ENCODE data around the gene SZRD1.

SZRD1 gene

GRCh38 chr1:16393570-16394521, 26.8 kb downstream of the SZRD1 start:
- Histone ChIP-seq H3K14ac (ENCODE audit: low read length in 2 of 2) (no peak overlapping the region), H3K4me1 (ENCODE audit: control insufficient read depth, insufficient read depth, low read depth, low read length) (peaks cover 36% of the 10 kb centered on the region), H3K4me2 (ENCODE audit: low read length, poor library complexity, severe bottlenecking) (no peak overlapping the region), H3K9ac (ENCODE audit: low read length) (peak overlapping the region; percentile 0), H3K9me3 (ENCODE audit: control insufficient read depth, low read length) (no peaks in the 10 kb centered on the region), H3K36me3 (ENCODE audit: control insufficient read depth in 1 of 2, insufficient read depth in 2 of 2, low read depth in 1 of 2, low read length in 2 of 2) (peaks cover 43 to 59% of the 10 kb centered on the region in 2 experiments), H3K4ac (ENCODE audit: low read depth in 1 of 2, low read length in 2 of 2) (no peak overlapping the region), H3K23ac (ENCODE audit: low read length in 2 of 2) (no peak overlapping the region), H4K91ac (ENCODE audit: low read length) (no peak overlapping the region), H2BK15ac (ENCODE audit: low read depth, poor library complexity, severe bottlenecking) (no peak overlapping the region), H2AFZ (ENCODE audit: low read depth, low read length) (no peak overlapping the region), H2BK120ac (ENCODE audit: low read depth, low read length) (no peak overlapping the region), H3K18ac (ENCODE audit: low read depth in 1 of 2, low read length in 2 of 2) (no peak overlapping the region), H3K4me3 (ENCODE audit: insufficient read depth in 1 of 2, low read depth in 1 of 2, low read length in 2 of 2) (no peak overlapping the region), H3K27me3 (ENCODE audit: control insufficient read depth in 1 of 2, insufficient read depth in 1 of 2, low read length in 2 of 2) (no peaks in the 10 kb centered on the region), H2AK5ac (ENCODE audit: low read length, severe bottlenecking) (no peak overlapping the region), H3K27ac (ENCODE audit: low read length, poor library complexity, severe bottlenecking) (no peak overlapping the region), H3K79me1 (replicated peaks; ENCODE audit: low read length, poor library complexity, severe bottlenecking) (peaks cover 29% of the 10 kb centered on the region), H2BK5ac (ENCODE audit: low read depth, low read length, poor library complexity, severe bottlenecking) (no peak overlapping the region), H4K8ac (ENCODE audit: low read length) (peak overlapping the region; percentile 5), H2BK12ac (ENCODE audit: low read length in 2 of 2) (no peak overlapping the region)
- 96% methylated on average over 8 of the region's 10 CpGs for WGBS
- DNase-seq, result no peak

- no peak overlapping the region for H3K4me2 ChIP-seq (ENCODE audit: low read length, poor library complexity, severe bottlenecking)
- H3K4me3 ChIP-seq (ENCODE audit: insufficient read depth in 1 of 2, low read depth in 1 of 2, low read length in 2 of 2), result no peak overlapping the region
- H2AK5ac ChIP-seq (ENCODE audit: low read length, severe bottlenecking), result no peak overlapping the region
- no peaks in the 10 kb centered on the region for H3K9me3 ChIP-seq (ENCODE audit: control insufficient read depth, low read length)
- H2BK15ac ChIP-seq (ENCODE audit: low read depth, poor library complexity, severe bottlenecking), result no peak overlapping the region
- no peak overlapping the region for H2BK5ac ChIP-seq (ENCODE audit: low read depth, low read length, poor library complexity, severe bottlenecking)
- H4K91ac ChIP-seq (ENCODE audit: low read length), result no peak overlapping the region
- peak overlapping the region in 1 of 2 experiments; percentile 30 for H3K18ac ChIP-seq (ENCODE audit: low read depth in 1 of 2, low read length in 2 of 2)
- no peak overlapping the region for H3K14ac ChIP-seq (ENCODE audit: low read length in 2 of 2)
- no peak overlapping the region for H2BK12ac ChIP-seq (ENCODE audit: low read length in 2 of 2)
- DNase-seq, result no peak
- H4K8ac ChIP-seq (ENCODE audit: low read length), result peak overlapping the region; percentile 10
- no peak overlapping the region for H3K27ac ChIP-seq (ENCODE audit: low read length, poor library complexity, severe bottlenecking)
- no peak overlapping the region for H2AFZ ChIP-seq (ENCODE audit: low read depth, low read length)
- no peaks in the 10 kb centered on the region for H3K27me3 ChIP-seq (ENCODE audit: control insufficient read depth in 1 of 2, insufficient read depth in 1 of 2, low read length in 2 of 2)
- H3K4me1 ChIP-seq (ENCODE audit: control insufficient read depth, insufficient read depth, low read depth, low read length), result peaks cover 36% of the 10 kb centered on the region
- WGBS, result 97% methylated on average over 11 of the region's 13 CpGs
- H3K9ac ChIP-seq (ENCODE audit: low read length), result no peak overlapping the region
- peaks cover 53 to 69% of the 10 kb centered on the region in 2 experiments for H3K36me3 ChIP-seq (ENCODE audit: control insufficient read depth in 1 of 2, insufficient read depth in 2 of 2, low read depth in 1 of 2, low read length in 2 of 2)
- H3K23ac ChIP-seq (ENCODE audit: low read length in 2 of 2), result no peak overlapping the region
- no peak overlapping the region for H3K4ac ChIP-seq (ENCODE audit: low read depth in 1 of 2, low read length in 2 of 2)
- no peak overlapping the region for H2BK120ac ChIP-seq (ENCODE audit: low read depth, low read length)
- peaks cover 37% of the 10 kb centered on the region for H3K79me1 ChIP-seq (replicated peaks; ENCODE audit: low read length, poor library complexity, severe bottlenecking)
Observed at GRCh38 chr1:16394977-16395376, 27.9 kb downstream of the SZRD1 start.

GRCh38 chr1:16396591-16396990, 29.5 kb downstream of the SZRD1 start:
- no peaks in the 10 kb centered on the region for H3K27me3 ChIP-seq (ENCODE audit: control insufficient read depth in 1 of 2, insufficient read depth in 1 of 2, low read length in 2 of 2)
- 88% methylated on average over 7 of the region's 7 CpGs for WGBS

GRCh38 chr1:16397120-16397519, 30.1 kb downstream of the SZRD1 start:
- DNase-seq, result no peak
- H3K27me3 ChIP-seq (ENCODE audit: control insufficient read depth in 1 of 2, insufficient read depth in 1 of 2, low read length in 2 of 2), result no peaks in the 10 kb centered on the region
- H3K4me2 ChIP-seq (ENCODE audit: low read length, poor library complexity, severe bottlenecking), result no peak overlapping the region
- no peak overlapping the region for H4K91ac ChIP-seq (ENCODE audit: low read length)
- H3K9me3 ChIP-seq (ENCODE audit: control insufficient read depth, low read length), result no peaks in the 10 kb centered on the region
- H3K9ac ChIP-seq (ENCODE audit: low read length), result peak overlapping the region; percentile 44
- H2BK15ac ChIP-seq (ENCODE audit: low read depth, poor library complexity, severe bottlenecking), result peak overlapping the region; percentile 9
- H2BK120ac ChIP-seq (ENCODE audit: low read depth, low read length), result no peak overlapping the region
- H3K18ac ChIP-seq (ENCODE audit: low read depth in 1 of 2, low read length in 2 of 2), result peak overlapping the region in 1 of 2 experiments; percentile 59
- no peak overlapping the region for H2AFZ ChIP-seq (ENCODE audit: low read depth, low read length)
- no peak overlapping the region for H4K8ac ChIP-seq (ENCODE audit: low read length)
- H2BK12ac ChIP-seq (ENCODE audit: low read length in 2 of 2), result peak overlapping the region in 1 of 2 experiments; percentile 55
- WGBS, result 88% methylated on average over 5 of the region's 5 CpGs
- no peak overlapping the region for H3K23ac ChIP-seq (ENCODE audit: low read length in 2 of 2)
- no peak overlapping the region for H3K27ac ChIP-seq (ENCODE audit: low read length, poor library complexity, severe bottlenecking)
- peaks cover 27% of the 10 kb centered on the region for H3K4me1 ChIP-seq (ENCODE audit: control insufficient read depth, insufficient read depth, low read depth, low read length)
- H2BK5ac ChIP-seq (ENCODE audit: low read depth, low read length, poor library complexity, severe bottlenecking), result no peak overlapping the region
- H3K79me1 ChIP-seq (replicated peaks; ENCODE audit: low read length, poor library complexity, severe bottlenecking), result peaks cover 41% of the 10 kb centered on the region
- peak overlapping the region in 1 of 2 experiments; percentile 34 for H3K4me3 ChIP-seq (ENCODE audit: insufficient read depth in 1 of 2, low read depth in 1 of 2, low read length in 2 of 2)
- no peak overlapping the region for H3K4ac ChIP-seq (ENCODE audit: low read depth in 1 of 2, low read length in 2 of 2)
- peaks cover 60 to 76% of the 10 kb centered on the region in 2 experiments for H3K36me3 ChIP-seq (ENCODE audit: control insufficient read depth in 1 of 2, insufficient read depth in 2 of 2, low read depth in 1 of 2, low read length in 2 of 2)
- H3K14ac ChIP-seq (ENCODE audit: low read length in 2 of 2), result no peak overlapping the region
- H2AK5ac ChIP-seq (ENCODE audit: low read length, severe bottlenecking), result no peak overlapping the region

More at GRCh38 chr1:16396591-16396990, 29.5 kb downstream of the SZRD1 start:
- peaks cover 31% of the 10 kb centered on the region for H3K4me1 ChIP-seq (ENCODE audit: control insufficient read depth, insufficient read depth, low read depth, low read length)
- H3K27ac ChIP-seq (ENCODE audit: low read length, poor library complexity, severe bottlenecking), result no peak overlapping the region
- no peak overlapping the region for H2BK15ac ChIP-seq (ENCODE audit: low read depth, poor library complexity, severe bottlenecking)
- DNase-seq, result peak; percentile 35
- H2BK12ac ChIP-seq (ENCODE audit: low read length in 2 of 2), result no peak overlapping the region
- H2BK120ac ChIP-seq (ENCODE audit: low read depth, low read length), result no peak overlapping the region
- peak overlapping the region; percentile 0 for H4K8ac ChIP-seq (ENCODE audit: low read length)
- H3K23ac ChIP-seq (ENCODE audit: low read length in 2 of 2), result no peak overlapping the region
- no peaks in the 10 kb centered on the region for H3K9me3 ChIP-seq (ENCODE audit: control insufficient read depth, low read length)
- peaks cover 41% of the 10 kb centered on the region for H3K79me1 ChIP-seq (replicated peaks; ENCODE audit: low read length, poor library complexity, severe bottlenecking)
- H3K4me3 ChIP-seq (ENCODE audit: insufficient read depth in 1 of 2, low read depth in 1 of 2, low read length in 2 of 2), result peak overlapping the region in 1 of 2 experiments; percentile 34
- H3K18ac ChIP-seq (ENCODE audit: low read depth in 1 of 2, low read length in 2 of 2), result no peak overlapping the region
- no peak overlapping the region for H3K4me2 ChIP-seq (ENCODE audit: low read length, poor library complexity, severe bottlenecking)
- no peak overlapping the region for H2AFZ ChIP-seq (ENCODE audit: low read depth, low read length)
- H3K4ac ChIP-seq (ENCODE audit: low read depth in 1 of 2, low read length in 2 of 2), result no peak overlapping the region
- peaks cover 60 to 77% of the 10 kb centered on the region in 2 experiments for H3K36me3 ChIP-seq (ENCODE audit: control insufficient read depth in 1 of 2, insufficient read depth in 2 of 2, low read depth in 1 of 2, low read length in 2 of 2)
- H3K9ac ChIP-seq (ENCODE audit: low read length), result peak overlapping the region; percentile 44
- no peak overlapping the region for H2AK5ac ChIP-seq (ENCODE audit: low read length, severe bottlenecking)
- H2BK5ac ChIP-seq (ENCODE audit: low read depth, low read length, poor library complexity, severe bottlenecking), result no peak overlapping the region
- H3K14ac ChIP-seq (ENCODE audit: low read length in 2 of 2), result no peak overlapping the region
- no peak overlapping the region for H4K91ac ChIP-seq (ENCODE audit: low read length)
